ENCODE data around the gene MECP2.

GRCh38 chrX:154022108-154022507 lies 75.4 kb downstream of the MECP2 start:
- TF ChIP-seq RARB (CRISPR knock-in tag; IDR thresholded peaks at IDR 0.05): no peak
- no peak for TF ChIP-seq PPARA (CRISPR knock-in tag; IDR thresholded peaks at IDR 0.05; ENCODE audit: borderline replicate concordance)
- no peak for TF ChIP-seq PATZ1 (CRISPR knock-in tag; IDR thresholded peaks at IDR 0.05; ENCODE audit: borderline replicate concordance)
- no peak for TF ChIP-seq GLIS3 (CRISPR knock-in tag; IDR thresholded peaks at IDR 0.05)
- TF ChIP-seq ZFP30 (CRISPR knock-in tag; IDR thresholded peaks at IDR 0.05): no peak

All from SK-N-SH treated with all-trans-retinoic acid at 6 μM for 48 hours (cell line).